Measurements from ENCODE around the gene AZIN2.
"Not testable (repeated sequence)": the region's sequence is repeated elsewhere in the genome, so short reads cannot be mapped to it uniquely, and the experiment has no call there.

Gene AZIN2

DNA sequence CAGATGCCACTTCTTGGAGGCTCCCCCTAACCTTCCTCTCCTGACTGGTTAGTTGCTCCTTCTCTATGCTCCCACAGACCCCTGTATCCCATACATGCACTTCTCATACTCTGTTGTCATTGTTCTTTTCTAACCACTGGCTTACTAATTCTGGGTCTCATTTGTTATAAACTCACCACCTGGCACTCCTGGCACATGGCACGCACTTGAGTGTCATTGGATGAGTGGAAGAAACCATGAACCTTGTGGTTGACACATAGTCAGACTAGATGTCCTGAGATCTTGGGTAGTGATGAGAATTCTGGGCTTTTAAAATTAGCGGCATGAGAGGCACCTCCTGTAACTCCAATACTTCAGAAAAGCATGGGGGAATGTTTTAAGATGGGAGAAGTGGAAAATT is 51.6 kb downstream of the AZIN2 start:
- no peak for DNase-seq
- H3K4me3 ChIP-seq (ENCODE audit: low read depth, low read length): no peak overlapping the region
- no peaks in the 10 kb centered on the region for H3K27me3 ChIP-seq (replicated peaks)
- in situ Hi-C loops (cut with HindIII; ENCODE audit: low pct_ligation_motif_present, low sequenced_read_pairs): no loop called here
- H3K27ac ChIP-seq: no peak overlapping the region
- H3K36me3 ChIP-seq (replicated peaks): no peaks in the 10 kb centered on the region
- no peak for TF ChIP-seq CTCF (IDR thresholded peaks at IDR 0.05; ENCODE audit: low read depth, low read length, missing control alignments)

DNA sequence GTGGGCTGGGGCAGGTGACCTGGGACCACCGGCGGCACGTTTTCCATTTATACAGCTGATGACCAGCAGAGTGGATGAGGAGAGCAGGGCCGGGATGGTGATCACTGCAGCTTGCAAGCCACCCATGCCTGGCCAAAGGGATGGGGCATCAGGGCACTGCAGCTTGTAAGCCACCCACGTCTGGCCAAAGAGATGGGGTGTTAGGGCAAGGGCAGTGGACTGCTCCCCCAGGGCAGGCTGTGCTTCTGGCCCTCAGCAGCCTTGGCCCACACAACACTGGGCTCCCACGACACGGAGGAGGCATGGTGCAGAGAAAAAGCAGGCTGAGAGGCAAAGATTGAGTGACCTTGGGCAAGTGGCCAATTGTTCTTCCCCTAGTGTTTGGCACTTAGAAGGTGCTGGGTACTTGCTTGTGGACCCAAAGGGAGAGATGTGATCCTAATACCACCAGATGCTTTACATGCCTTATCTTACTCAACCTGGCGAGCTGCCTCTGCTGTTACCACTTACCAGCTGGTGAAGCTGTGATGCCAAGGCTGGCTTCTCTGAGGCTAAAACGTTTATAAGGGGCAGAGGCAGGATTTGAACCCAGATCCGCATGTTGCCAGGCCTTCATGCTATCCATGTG is 52.6 kb downstream of the AZIN2 start:
- Histone ChIP-seq H3K4me3 (ENCODE audit: low read depth, low read length) (no peak overlapping the region), H3K27ac (no peak overlapping the region), H3K36me3 (replicated peaks) (no peaks in the 10 kb centered on the region), H3K27me3 (replicated peaks) (no peaks in the 10 kb centered on the region)
- in situ Hi-C loops (cut with HindIII; ENCODE audit: low pct_ligation_motif_present, low sequenced_read_pairs): no loop called here
- no peak for DNase-seq
- no peak for TF ChIP-seq CTCF (IDR thresholded peaks at IDR 0.05; ENCODE audit: low read depth, low read length, missing control alignments)

- H3K4me3 ChIP-seq (ENCODE audit: low read depth, low read length); H3K27me3 ChIP-seq (replicated peaks); H3K27ac ChIP-seq; H3K36me3 ChIP-seq (replicated peaks); in situ Hi-C loops (cut with HindIII; ENCODE audit: low pct_ligation_motif_present, low sequenced_read_pairs); DNase-seq: not testable (repeated sequence)
Observed at GRCh38 chr1:33136041-33136440, 55.1 kb downstream of the AZIN2 start.

DNA sequence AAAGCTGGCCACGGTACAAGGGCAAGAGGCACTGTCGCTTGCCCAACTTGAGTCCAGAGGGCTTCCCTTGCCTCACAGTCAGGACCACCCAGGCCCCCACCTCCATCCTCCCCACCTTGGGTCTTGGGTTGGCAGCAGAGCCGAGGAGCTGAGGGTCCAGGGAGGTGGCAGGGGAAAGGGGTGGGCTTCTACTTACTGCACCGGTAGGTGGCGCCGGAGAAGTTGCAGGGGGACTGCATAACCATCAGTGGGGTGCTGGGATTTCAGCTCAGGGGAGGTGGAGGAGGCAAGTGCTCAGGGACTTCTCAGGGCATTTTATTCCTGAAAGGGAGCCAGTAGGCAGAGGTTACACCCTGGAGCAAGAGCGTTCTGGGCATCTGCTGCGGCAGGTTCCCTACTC is 56.8 kb downstream of the AZIN2 start:
- Histone ChIP-seq H3K27me3 (replicated peaks) (no peaks in the 10 kb centered on the region), H3K36me3 (replicated peaks) (peaks cover 2% of the 10 kb centered on the region), H3K4me3 (ENCODE audit: low read depth, low read length) (no peak overlapping the region), H3K27ac (no peak overlapping the region)
- no peak for DNase-seq
- peak; percentile 85 for TF ChIP-seq CTCF (IDR thresholded peaks at IDR 0.05; ENCODE audit: low read depth, low read length, missing control alignments)
- in situ Hi-C loops (cut with HindIII; ENCODE audit: low pct_ligation_motif_present, low sequenced_read_pairs): no loop called here

DNA sequence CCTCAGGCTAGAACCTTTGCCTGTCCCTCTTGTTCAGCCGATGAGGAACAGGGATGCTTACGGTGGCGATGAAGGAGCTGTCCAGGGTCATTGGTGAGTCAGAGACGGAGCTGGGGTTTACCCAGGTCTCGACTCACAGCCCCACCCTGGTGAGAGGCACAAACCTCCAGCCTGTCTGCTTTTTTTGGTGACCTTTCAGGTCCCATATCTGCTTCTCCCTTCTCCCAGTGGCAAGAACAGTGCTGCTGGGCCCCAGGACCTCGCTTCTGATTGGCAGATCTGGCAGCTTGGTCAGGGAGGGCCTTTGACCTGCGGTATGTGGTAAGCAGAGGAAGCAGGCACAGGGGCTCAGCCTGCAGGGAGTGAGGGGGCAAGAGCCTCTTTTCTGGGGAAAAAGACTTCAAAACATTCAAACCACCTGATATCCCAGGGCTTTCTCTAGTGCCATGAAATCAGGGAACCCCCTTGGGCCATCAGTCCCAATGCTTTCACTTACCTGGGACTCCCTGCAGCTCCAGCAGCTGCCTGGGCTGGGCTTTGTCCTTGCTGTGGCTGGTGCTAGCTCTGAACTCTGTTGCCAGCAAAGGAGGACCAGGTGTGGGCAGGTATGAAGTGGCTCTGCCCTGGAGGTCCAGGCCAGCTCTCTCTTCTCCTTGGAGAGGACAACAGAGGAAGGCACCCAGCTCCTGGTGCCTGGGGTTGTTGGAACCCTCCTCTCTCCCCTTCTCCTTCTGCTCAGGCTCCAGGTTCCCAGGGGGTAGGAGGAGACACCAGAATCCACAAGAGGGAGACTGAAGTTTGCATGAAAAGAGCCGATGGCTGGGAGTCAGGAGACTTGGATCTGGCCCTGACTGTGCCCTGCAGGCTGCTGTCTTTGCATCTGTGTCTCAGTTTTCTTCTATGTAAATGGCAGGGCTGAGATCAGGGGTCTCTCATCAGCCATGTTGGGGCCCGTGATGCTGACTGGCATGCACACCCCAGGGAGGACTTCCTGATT is 59.5 kb downstream of the AZIN2 start:
- in situ Hi-C loops (cut with HindIII; ENCODE audit: low pct_ligation_motif_present, low sequenced_read_pairs): no loop called here
- Histone ChIP-seq H3K4me3 (ENCODE audit: low read depth, low read length) (no peak overlapping the region), H3K27me3 (replicated peaks) (no peaks in the 10 kb centered on the region), H3K36me3 (replicated peaks) (peaks cover 11% of the 10 kb centered on the region), H3K27ac (no peak overlapping the region)
- peak; percentile 32 for DNase-seq
- TF ChIP-seq CTCF (IDR thresholded peaks at IDR 0.05; ENCODE audit: low read depth, low read length, missing control alignments): peak; percentile 60

GRCh38 chr1:33141216-33141615 is 60.3 kb downstream of the AZIN2 start:
- no peak for TF ChIP-seq CTCF (IDR thresholded peaks at IDR 0.05; ENCODE audit: low read depth, low read length, missing control alignments)
- in situ Hi-C loops (cut with HindIII; ENCODE audit: low pct_ligation_motif_present, low sequenced_read_pairs): no loop called here
- no peak for DNase-seq
- H3K27ac ChIP-seq: no peak overlapping the region
- H3K27me3 ChIP-seq (replicated peaks): no peaks in the 10 kb centered on the region
- H3K4me3 ChIP-seq (ENCODE audit: low read depth, low read length): no peak overlapping the region
- peaks cover 19% of the 10 kb centered on the region for H3K36me3 ChIP-seq (replicated peaks)
